ENCODE data around the gene C6orf47.

C6orf47 gene

DNA sequence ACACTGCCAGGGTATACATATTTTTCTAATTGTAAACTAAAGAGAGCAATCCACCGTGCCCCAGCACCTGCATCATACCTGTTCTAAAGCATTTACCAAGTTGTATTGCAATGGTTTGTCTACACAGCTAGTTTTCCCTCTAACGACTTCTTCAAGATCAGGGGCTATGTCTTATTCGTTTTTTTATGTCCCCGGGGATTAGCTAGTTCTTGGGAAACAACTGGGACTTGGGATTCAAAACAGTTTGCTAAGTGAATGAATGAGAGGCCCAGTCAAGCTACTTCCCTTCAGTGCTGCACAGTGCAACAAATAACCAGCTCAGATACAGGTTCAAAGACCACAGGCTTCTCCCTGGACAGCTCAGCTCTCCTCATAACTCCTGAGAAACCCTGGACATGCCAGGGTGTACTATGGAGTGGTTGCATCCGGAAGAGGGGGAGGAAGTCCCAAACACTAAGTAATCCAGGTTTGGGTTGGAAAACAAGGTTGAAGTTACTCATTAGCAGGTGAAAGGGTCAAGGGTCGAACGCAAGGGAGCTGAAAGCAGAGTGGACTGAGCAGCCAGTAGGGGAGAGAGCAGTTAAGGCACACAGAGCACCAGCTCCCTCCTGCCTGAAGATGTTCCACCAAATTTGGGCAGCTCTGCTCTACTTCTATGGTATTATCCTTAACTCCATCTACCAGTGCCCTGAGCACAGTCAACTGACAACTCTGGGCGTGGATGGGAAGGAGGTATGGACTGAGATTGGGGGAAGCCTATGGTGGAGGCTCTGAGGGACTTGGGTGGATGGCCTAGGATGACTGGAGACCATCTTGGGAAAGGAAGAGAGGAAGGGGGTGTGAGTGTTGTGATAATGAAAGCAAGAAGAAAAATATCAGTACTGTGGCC lies 5.0 kb downstream of the C6orf47 start, which contains the start of gene APOM:
TSS of gene APOM (plus strand) at position 546 of the 889 bp plus-strand sequence. CDS start at position 619, 73 bp downstream.
- Histone ChIP-seq H3K79me2 (ENCODE audit: low read length) (peaks cover 40% of the 10 kb centered on the region), H3K9ac (ENCODE audit: low read length) (no peak within 1 kb of the TSS), H3K4me2 (ENCODE audit: low read length) (no peak within 1 kb of the TSS)

DNA sequence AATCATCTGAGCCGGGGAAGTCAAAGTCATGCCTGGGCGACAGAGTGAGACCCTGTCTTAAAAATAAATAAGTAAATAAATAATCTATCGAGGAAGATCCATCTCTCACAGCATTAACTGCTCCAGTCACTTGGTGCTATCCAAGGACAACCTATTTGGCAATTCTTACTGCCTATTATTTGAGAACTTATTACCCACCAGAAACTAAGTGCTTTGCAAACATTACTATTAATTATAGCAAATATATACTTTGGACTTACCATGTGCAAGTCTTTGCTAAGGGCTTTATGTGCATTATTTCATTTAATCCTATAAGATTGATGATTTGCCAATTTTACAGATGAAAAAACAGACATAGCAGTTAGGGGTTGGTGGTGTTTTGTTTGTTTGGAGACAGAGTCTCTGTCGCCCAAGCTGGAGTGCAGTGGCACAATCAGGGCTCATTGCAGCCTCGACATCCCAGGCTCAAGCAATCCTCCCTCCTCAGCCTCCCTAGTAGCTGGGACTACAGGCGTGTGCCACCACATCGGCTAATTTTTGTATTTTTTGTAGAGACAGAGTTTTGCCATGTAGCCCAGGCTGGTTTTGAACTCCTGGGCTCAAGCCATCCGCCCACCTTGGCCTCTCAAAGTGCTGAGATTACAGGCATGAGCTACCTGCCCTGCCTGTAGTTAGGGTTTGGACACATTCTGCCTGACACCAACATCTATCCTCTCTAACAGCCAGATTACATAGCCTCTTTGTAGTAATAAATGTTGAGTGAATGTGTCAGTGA lies 5.8 kb downstream of the C6orf47 start:
- Histone ChIP-seq H2AFZ (ENCODE audit: low read depth, low read length) (no peak overlapping the region), H3K79me2 (ENCODE audit: low read length) (peaks cover 41% of the 10 kb centered on the region), H3K36me3 (replicated peaks; ENCODE audit: low read depth, low read length) (no peaks in the 10 kb centered on the region), H3K27ac (ENCODE audit: low read length) (no peak overlapping the region), H3K4me3 (ENCODE audit: low read length) (no peak overlapping the region), H3K4me2 (ENCODE audit: low read length) (no peak overlapping the region), H3K27me3 (ENCODE audit: low read depth, low read length) (no peaks in the 10 kb centered on the region), H4K20me1 (ENCODE audit: insufficient read depth, low read length) (peaks cover 2% of the 10 kb centered on the region; the same call in 1 of the 2 replicates), H3K9ac (ENCODE audit: low read length) (no peak overlapping the region), H3K4me1 (ENCODE audit: low read length) (peaks cover 14% of the 10 kb centered on the region), H3K9me3 (ENCODE audit: insufficient read depth, low read length) (no peaks in the 10 kb centered on the region)
- TF ChIP-seq, protein P1, sequence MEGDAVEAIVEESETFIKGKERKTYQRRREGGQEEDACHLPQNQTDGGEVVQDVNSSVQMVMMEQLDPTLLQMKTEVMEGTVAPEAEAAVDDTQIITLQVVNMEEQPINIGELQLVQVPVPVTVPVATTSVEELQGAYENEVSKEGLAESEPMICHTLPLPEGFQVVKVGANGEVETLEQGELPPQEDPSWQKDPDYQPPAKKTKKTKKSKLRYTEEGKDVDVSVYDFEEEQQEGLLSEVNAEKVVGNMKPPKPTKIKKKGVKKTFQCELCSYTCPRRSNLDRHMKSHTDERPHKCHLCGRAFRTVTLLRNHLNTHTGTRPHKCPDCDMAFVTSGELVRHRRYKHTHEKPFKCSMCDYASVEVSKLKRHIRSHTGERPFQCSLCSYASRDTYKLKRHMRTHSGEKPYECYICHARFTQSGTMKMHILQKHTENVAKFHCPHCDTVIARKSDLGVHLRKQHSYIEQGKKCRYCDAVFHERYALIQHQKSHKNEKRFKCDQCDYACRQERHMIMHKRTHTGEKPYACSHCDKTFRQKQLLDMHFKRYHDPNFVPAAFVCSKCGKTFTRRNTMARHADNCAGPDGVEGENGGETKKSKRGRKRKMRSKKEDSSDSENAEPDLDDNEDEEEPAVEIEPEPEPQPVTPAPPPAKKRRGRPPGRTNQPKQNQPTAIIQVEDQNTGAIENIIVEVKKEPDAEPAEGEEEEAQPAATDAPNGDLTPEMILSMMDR (IDR thresholded peaks at IDR 0.05; ENCODE audit: low read depth, low read length): no peak
- no peak for TF ChIP-seq EZH2phosphoT487 (IDR thresholded peaks at IDR 0.05; ENCODE audit: low read depth)

More for the DNA sequence above, 5.0 kb downstream of the C6orf47 start, which contains the start of gene APOM:
- Histone ChIP-seq H3K36me3 (replicated peaks; ENCODE audit: low read depth, low read length) (no peaks in the 10 kb centered on the region), H4K20me1 (ENCODE audit: insufficient read depth, low read length) (peaks cover 2% of the 10 kb centered on the region; the same call in 1 of the 2 replicates), H3K9me3 (ENCODE audit: insufficient read depth, low read length) (no peaks in the 10 kb centered on the region), H3K4me3 (ENCODE audit: low read length) (no peak within 1 kb of the TSS), H3K27me3 (ENCODE audit: low read depth, low read length) (no peaks in the 10 kb centered on the region), H2AFZ (ENCODE audit: low read depth, low read length) (no peak within 1 kb of the TSS), H3K4me1 (ENCODE audit: low read length) (peaks cover 17% of the 10 kb centered on the region), H3K27ac (ENCODE audit: low read length) (no peak within 1 kb of the TSS)
- TF ChIP-seq, protein P1 (IDR thresholded peaks at IDR 0.05; ENCODE audit: low read depth, low read length): no peak
- no peak for TF ChIP-seq EZH2phosphoT487 (IDR thresholded peaks at IDR 0.05; ENCODE audit: low read depth)

DNA sequence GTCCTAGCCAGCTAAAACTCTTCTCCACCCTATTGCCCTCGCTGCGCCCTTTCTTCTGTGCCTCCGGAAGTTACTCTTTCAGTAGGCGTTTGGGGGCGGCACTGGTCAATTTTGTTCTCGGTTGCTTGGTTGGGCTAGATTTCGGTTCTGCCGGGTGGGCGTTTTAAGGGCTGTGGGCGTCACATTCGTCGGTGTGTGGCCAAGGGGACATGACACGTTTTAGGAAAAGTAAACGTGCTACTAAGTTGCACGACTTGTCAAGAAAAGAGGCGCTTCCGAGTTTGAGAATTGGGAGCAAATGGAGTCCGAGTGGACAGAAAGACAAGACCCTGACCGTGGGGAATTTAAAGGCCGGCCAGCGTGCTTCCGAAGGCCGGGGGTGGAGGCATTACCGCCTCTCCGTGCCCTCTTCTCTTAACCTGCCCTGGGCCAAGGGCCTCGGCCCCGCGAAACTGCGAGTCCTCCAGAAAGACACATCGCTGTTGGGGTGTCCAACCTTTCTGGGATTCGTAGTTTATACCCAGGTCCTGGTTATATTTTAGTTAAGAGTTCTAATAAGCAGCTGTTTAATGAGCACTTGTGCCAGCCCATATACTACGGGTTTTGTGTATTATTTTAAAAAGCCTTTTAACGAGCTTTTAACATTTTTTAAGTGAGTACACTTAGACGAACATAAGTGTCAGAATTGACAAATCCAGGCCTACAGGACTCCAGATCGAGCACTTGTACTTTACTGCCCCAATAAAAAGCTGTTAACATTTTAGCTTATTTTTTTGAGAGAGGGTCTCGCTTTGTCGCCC lies 7.5 kb downstream of the C6orf47 start:
- Histone ChIP-seq H3K27ac (ENCODE audit: low read length) (peak overlapping the region; percentile 91), H2AFZ (ENCODE audit: low read depth, low read length) (no peak overlapping the region), H3K9me3 (ENCODE audit: insufficient read depth, low read length) (no peaks in the 10 kb centered on the region), H3K4me1 (ENCODE audit: low read length) (peaks cover 8% of the 10 kb centered on the region), H3K4me3 (ENCODE audit: low read length) (peak overlapping the region; percentile 96), H3K4me2 (ENCODE audit: low read length) (peak overlapping the region; percentile 87), H3K36me3 (replicated peaks; ENCODE audit: low read depth, low read length) (peaks cover 6% of the 10 kb centered on the region), H4K20me1 (ENCODE audit: insufficient read depth, low read length) (peaks cover 2% of the 10 kb centered on the region; the same call in 1 of the 2 replicates), H3K79me2 (ENCODE audit: low read length) (peaks cover 39% of the 10 kb centered on the region), H3K9ac (ENCODE audit: low read length) (peak overlapping the region; percentile 94), H3K27me3 (ENCODE audit: low read depth, low read length) (no peaks in the 10 kb centered on the region)
- TF ChIP-seq EZH2phosphoT487 (IDR thresholded peaks at IDR 0.05; ENCODE audit: low read depth): no peak
- TF ChIP-seq, protein P1 (IDR thresholded peaks at IDR 0.05; ENCODE audit: low read depth, low read length): no peak; the same call in 1 of the 2 replicates
